ENCODE results near the gene MPG.

- no peak for TF ChIP-seq CTCF (IDR thresholded peaks at IDR 0.05)
- TF ChIP-seq POLR2A (IDR thresholded peaks at IDR 0.05; ENCODE audit: low read length) = no peak
- TF ChIP-seq, protein P1, sequence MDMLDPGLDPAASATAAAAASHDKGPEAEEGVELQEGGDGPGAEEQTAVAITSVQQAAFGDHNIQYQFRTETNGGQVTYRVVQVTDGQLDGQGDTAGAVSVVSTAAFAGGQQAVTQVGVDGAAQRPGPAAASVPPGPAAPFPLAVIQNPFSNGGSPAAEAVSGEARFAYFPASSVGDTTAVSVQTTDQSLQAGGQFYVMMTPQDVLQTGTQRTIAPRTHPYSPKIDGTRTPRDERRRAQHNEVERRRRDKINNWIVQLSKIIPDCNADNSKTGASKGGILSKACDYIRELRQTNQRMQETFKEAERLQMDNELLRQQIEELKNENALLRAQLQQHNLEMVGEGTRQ (IDR thresholded peaks at IDR 0.05) = no peak
- no peak for TF ChIP-seq MAFK (IDR thresholded peaks at IDR 0.05; ENCODE audit: partially characterized antibody)
- no peak for TF ChIP-seq FOSB (CRISPR knock-in tag; IDR thresholded peaks at IDR 0.05)
- no peak for TF ChIP-seq SMC3 (IDR thresholded peaks at IDR 0.05)
- TF ChIP-seq JUN (IDR thresholded peaks at IDR 0.05) = no peak
- TF ChIP-seq, protein P2, sequence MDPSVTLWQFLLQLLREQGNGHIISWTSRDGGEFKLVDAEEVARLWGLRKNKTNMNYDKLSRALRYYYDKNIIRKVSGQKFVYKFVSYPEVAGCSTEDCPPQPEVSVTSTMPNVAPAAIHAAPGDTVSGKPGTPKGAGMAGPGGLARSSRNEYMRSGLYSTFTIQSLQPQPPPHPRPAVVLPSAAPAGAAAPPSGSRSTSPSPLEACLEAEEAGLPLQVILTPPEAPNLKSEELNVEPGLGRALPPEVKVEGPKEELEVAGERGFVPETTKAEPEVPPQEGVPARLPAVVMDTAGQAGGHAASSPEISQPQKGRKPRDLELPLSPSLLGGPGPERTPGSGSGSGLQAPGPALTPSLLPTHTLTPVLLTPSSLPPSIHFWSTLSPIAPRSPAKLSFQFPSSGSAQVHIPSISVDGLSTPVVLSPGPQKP (IDR thresholded peaks at IDR 0.05; ENCODE audit: low read depth, low read length) = no peak
- no peak for TF ChIP-seq RCOR1 (IDR thresholded peaks at IDR 0.05; ENCODE audit: low read depth, low read length)
- TF ChIP-seq EP300 (IDR thresholded peaks at IDR 0.05) = no peak
Measured at GRCh38 chr16:66309-67182, 11.5 kb upstream of the MPG start.
